ENCODE results near the gene PPP2R5D. TPM values are rescaled to one million over a fixed set of nuclear protein-coding genes. Genes with fewer than 3 reads are reported as not detected.

Gene PPP2R5D
- total RNA-seq, 1 donor from 2014 or later, result 24.5 TPM

DNA sequence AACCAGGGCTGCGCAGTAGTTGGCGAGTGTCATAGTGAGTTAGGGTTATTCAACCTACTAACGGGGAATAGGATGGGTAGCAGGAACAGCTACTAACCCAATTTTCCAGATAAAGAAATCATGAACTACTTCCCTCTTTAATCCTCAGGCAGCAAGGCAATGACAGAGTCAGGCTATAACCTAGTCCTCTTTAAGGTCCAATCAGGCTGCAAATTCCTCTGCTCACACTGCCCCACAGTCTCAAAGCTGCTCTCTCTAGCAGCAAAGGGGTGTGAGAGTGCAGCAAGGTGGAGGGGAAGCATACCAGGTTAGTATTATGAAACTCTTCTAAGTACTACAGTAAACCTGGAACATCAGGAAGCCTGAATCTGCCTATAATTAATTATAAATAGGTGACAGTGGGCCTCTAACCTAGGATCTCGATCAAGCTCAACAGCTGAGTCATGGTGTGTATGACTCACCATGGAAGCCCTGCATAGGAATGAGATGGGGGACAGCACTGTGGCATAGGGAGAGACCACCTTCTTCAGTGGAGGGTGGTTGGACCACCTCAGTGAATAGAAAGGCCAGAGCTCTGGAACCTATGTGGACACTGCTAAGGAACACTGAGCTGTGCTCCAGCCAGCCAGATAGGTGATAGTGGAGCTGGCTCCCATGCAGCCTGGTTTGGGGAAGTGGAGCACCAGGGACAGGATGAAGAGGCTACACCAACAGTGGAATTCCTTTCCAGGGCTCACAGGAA, 13.3 kb upstream of the PPP2R5D start:
- DNase-seq (no peak), ATAC-seq (no peak)
- Histone ChIP-seq H3K27me3 (ENCODE audit: low read depth) (no peaks in the 10 kb centered on the region), H3K27ac (no peak overlapping the region), H3K9me3 (no peaks in the 10 kb centered on the region), H3K4me3 (no peak overlapping the region), H3K4me1 (no peaks in the 10 kb centered on the region), H3K36me3 (peaks cover 44% of the 10 kb centered on the region)
- no peak for TF ChIP-seq CTCF (IDR thresholded peaks at IDR 0.05)
- intact Hi-C loops (cut with DNase I), result no loop called here

GRCh38 chr6:42971746-42972327, 12.5 kb upstream of the PPP2R5D start:
- no peak for DNase-seq
- Histone ChIP-seq H3K27me3 (ENCODE audit: low read depth) (no peaks in the 10 kb centered on the region), H3K4me3 (no peak overlapping the region), H3K27ac (no peak overlapping the region), H3K4me1 (no peaks in the 10 kb centered on the region), H3K36me3 (peaks cover 37% of the 10 kb centered on the region), H3K9me3 (no peaks in the 10 kb centered on the region)
- ATAC-seq, result no peak
- intact Hi-C loops (cut with DNase I), result no loop called here
- TF ChIP-seq CTCF (IDR thresholded peaks at IDR 0.05), result no peak

DNA sequence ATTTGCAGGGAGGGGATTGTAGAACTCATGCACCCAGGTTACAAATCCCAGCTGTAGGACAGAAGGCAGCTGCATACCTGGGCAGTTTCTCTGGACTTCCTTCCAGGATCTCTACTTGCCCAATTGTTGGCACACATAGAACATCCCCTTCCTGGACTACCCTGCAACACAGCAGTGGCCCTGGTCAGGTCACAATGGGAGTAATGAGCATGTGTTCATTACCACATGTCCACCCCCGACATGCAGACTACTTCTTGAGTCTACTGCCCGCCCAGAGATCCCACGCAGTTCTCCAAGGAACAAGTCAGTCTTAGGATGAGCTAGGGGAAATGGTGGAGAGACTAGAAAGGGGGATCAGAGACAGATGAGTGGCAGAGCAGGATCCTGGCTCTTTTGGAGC, 10.4 kb upstream of the PPP2R5D start:
- Histone ChIP-seq H3K9me3 (no peaks in the 10 kb centered on the region), H3K4me1 (peaks cover 13% of the 10 kb centered on the region), H3K27ac (no peak overlapping the region), H3K36me3 (peaks cover 18% of the 10 kb centered on the region), H3K27me3 (ENCODE audit: low read depth) (no peaks in the 10 kb centered on the region), H3K4me3 (no peak overlapping the region)
- ATAC-seq (peak in 1 of 2 donors; percentile 14), DNase-seq (no peak)
- no peak for TF ChIP-seq CTCF (IDR thresholded peaks at IDR 0.05)
- intact Hi-C loops (cut with DNase I), result no loop called here

DNA sequence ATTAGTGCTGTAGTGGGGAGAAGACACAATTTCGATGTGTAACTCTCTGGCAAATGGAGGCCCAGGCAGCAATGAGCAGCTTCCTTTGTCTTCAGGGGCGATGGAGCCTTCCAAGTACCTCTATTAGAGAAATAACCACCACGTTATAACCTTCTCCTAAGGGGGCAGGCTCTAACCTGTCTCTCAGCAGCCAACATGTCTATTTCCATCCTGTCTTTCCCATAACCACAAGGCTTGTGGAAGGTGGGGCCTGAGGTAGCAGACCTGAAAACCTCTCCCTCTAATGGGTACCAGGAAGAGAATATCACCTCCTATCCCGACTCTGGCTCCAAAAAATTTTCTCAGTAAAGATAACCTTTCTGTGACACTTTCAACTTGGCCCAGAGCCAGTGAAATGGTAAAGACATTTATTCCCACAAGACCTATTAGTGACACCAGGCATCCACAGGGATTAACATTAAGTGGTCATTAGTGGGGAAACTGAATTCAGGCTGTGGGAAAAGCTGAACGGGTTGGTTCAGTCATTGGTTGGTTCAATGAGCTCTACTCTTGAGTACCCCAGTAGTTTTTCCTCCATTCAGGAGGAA, 9.4 kb upstream of the PPP2R5D start:
- intact Hi-C loops (cut with DNase I), result no loop called here
- Histone ChIP-seq H3K9me3 (no peaks in the 10 kb centered on the region), H3K4me3 (no peak overlapping the region), H3K27me3 (ENCODE audit: low read depth) (no peaks in the 10 kb centered on the region), H3K27ac (no peak overlapping the region), H3K4me1 (peaks cover 20% of the 10 kb centered on the region), H3K36me3 (peaks cover 9% of the 10 kb centered on the region)
- no peak for TF ChIP-seq CTCF (IDR thresholded peaks at IDR 0.05)
- DNase-seq (no peak), ATAC-seq (no peak)

DNA sequence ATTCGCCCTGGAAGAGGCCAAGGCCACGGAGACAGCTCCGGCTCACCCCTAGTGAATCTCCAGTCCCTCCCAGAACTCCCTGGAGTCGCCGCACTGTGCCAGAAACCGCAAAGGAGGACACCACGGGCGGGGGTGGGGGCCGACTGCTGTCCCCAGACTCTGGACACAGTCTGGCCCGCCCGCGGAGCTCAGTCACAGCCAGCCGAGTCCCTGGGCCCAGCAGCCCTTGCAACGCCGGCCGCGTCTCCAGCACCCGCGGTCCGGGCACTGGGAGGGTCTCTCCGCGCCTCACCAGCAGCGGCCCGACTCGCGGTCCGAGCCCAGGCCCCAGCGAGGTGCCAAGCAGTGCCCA, 5.9 kb upstream of the PPP2R5D start:
- ATAC-seq (peak; percentile 38 to 50), DNase-seq (peak; percentile 57)
- TF ChIP-seq CTCF (IDR thresholded peaks at IDR 0.05), result no peak
- Histone ChIP-seq H3K9me3 (no peaks in the 10 kb centered on the region), H3K36me3 (peaks cover 5% of the 10 kb centered on the region), H3K4me3 (peak overlapping the region; percentile 88), H3K4me1 (peaks cover 23% of the 10 kb centered on the region), H3K27me3 (ENCODE audit: low read depth) (no peaks in the 10 kb centered on the region), H3K27ac (peak overlapping the region; percentile 92)
- intact Hi-C loops (cut with DNase I), result no loop called here
